OCI-LY1 (cell line): Measurements from ENCODE around the gene SCLY.

Experiments used
- H2AFZ ChIP-seq: fragments of 200-600 bp; sonication (generic), shearing (Covaris generic); 2 replicates; pipeline ENCODE4 v1.6.0; 2014; ENCODE audit warnings: antibody characterized with exemption, mild to moderate bottlenecking, low read length
- H3F3A ChIP-seq: fragments of 200-600 bp; sonication (generic), shearing (Covaris generic); 2 replicates; pipeline ENCODE4 v1.6.0; 2014; ENCODE audit warnings: mild to moderate bottlenecking, antibody characterized with exemption, low read length, moderate library complexity; ENCODE audit not compliant: insufficient read depth
- H3K27ac ChIP-seq: fragments of 200-600 bp; sonication (generic); 2 replicates; pipeline ENCODE4 v1.5.1; 2014; ENCODE audit warnings: low read length, mixed run types, mild to moderate bottlenecking, low read depth; ENCODE audit not compliant: poor library complexity, severe bottlenecking
- H3K27me3 ChIP-seq: fragments of 200-600 bp; sonication (generic); 2 replicates; pipeline ENCODE4 v1.6.0; 2014; ENCODE audit warnings: antibody characterized with exemption, mild to moderate bottlenecking, low read length, moderate library complexity; ENCODE audit not compliant: insufficient read depth
- H3K36me3 ChIP-seq: fragments of 200-600 bp; sonication (generic); 2 replicates; pipeline ENCODE4 v1.6.1; 2014; ENCODE audit warnings: mild to moderate bottlenecking, antibody characterized with exemption, low read length, moderate library complexity, mixed read lengths; ENCODE audit not compliant: insufficient read depth
- H3K4me1 ChIP-seq: fragments of 200-600 bp; sonication (generic); 2 replicates; pipeline ENCODE4 v1.5.1; 2014; ENCODE audit warnings: mild to moderate bottlenecking, low read length, moderate library complexity; ENCODE audit not compliant: insufficient read depth, severe bottlenecking
- H3K4me2 ChIP-seq: fragments of 200-600 bp; sonication (generic), shearing (Covaris generic); 2 replicates; pipeline ENCODE4 v1.6.1; 2014; ENCODE audit warnings: low read length
- H3K4me3 ChIP-seq: fragments of 200-600 bp; sonication (generic); 2 replicates; pipeline ENCODE4 v1.5.1; 2014; ENCODE audit warnings: low read length, low read depth, mild to moderate bottlenecking, mixed read lengths; ENCODE audit not compliant: poor library complexity, severe bottlenecking
- H3K79me2 ChIP-seq: fragments of 200-600 bp; shearing (Covaris generic); 2 replicates; pipeline ENCODE4 v1.6.1; 2016; ENCODE audit warnings: mixed run types, low read length, mixed read lengths; ENCODE audit not compliant: insufficient read depth
- H3K9ac ChIP-seq: fragments of 200-600 bp; sonication (generic), shearing (Covaris generic); 2 replicates; pipeline ENCODE4 v1.6.1; 2014; ENCODE audit warnings: mild to moderate bottlenecking, low read length, mixed read lengths
- H3K9me2 ChIP-seq: fragments of 200-600 bp; sonication (generic), shearing (Covaris generic); 2 replicates; pipeline ENCODE4 v1.6.1; 2014; ENCODE audit warnings: low read depth, mild to moderate bottlenecking, low read length, mixed read lengths
- H3K9me3 ChIP-seq: fragments of 200-600 bp; shearing (Covaris generic); 2 replicates; pipeline ENCODE4 v1.6.1; 2014; ENCODE audit warnings: low read length, mixed read lengths
- H4K20me1 ChIP-seq: fragments of 200-600 bp; sonication (generic), shearing (Covaris generic); 2 replicates; pipeline ENCODE4 v1.6.0; 2016; ENCODE audit warnings: mild to moderate bottlenecking, low read length; ENCODE audit not compliant: insufficient read depth
- CTCF ChIP-seq: fragments of 200-600 bp; sonication (generic), shearing (Covaris generic); IDR thresholded peaks from 2 replicates; pipeline ENCODE4 v1.5.1; 2017; ENCODE audit warnings: mild to moderate bottlenecking, antibody characterized with exemption, low read length, moderate library complexity, mixed read lengths
- EZH2 ChIP-seq: fragments of 200-600 bp; sonication (generic), shearing (Covaris generic); IDR thresholded peaks from 2 replicates; pipeline ENCODE4 v1.8.0; 2017; ENCODE audit warnings: borderline replicate concordance, mixed run types, mild to moderate bottlenecking, antibody characterized with exemption, low read length, moderate library complexity, mixed read lengths

The SCLY gene

DNA sequence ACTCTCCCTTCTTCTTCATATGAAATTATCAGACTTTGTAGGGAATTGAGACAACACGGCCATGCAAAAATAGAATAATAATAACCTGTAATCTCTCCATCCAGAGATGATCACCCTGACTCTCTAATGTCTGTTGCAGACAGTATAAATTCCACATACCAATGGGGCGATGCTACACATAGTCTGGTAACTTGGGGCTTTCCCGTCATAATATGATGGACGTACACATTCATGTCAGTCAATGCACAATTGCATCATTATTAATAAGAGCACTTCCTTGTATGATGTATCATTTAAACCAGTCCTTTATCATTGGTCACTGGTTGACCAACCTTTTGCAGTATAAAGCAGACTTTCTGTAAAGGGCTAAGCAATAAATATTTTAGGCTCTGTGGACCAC is 39.5 kb upstream of the SCLY start:
- Histone ChIP-seq H3K36me3 (no peaks in the 10 kb centered on the region), H3K27ac (no peak overlapping the region), H2AFZ (no peak overlapping the region)

GRCh38 chr2:238022594-238023157 is 38.1 kb upstream of the SCLY start:
- Histone ChIP-seq H3K79me2 (no peaks in the 10 kb centered on the region), H2AFZ (no peak overlapping the region), H3K9me2 (no peaks in the 10 kb centered on the region), H3K4me2 (no peak overlapping the region), H3K27me3 (no peaks in the 10 kb centered on the region), H3K9me3 (no peaks in the 10 kb centered on the region), H3K4me1 (no peaks in the 10 kb centered on the region), H3K9ac (no peak overlapping the region), H3K4me3 (no peak overlapping the region), H3K27ac (no peak overlapping the region), H3K36me3 (no peaks in the 10 kb centered on the region), H4K20me1 (no peaks in the 10 kb centered on the region), H3F3A (no peaks in the 10 kb centered on the region)
- TF ChIP-seq CTCF (no peak), EZH2 (no peak)

More for the DNA sequence above, 39.5 kb upstream of the SCLY start:
- Histone ChIP-seq H3K27me3 (no peaks in the 10 kb centered on the region), H3K9me3 (no peaks in the 10 kb centered on the region), H4K20me1 (no peaks in the 10 kb centered on the region), H3F3A (no peaks in the 10 kb centered on the region), H3K4me3 (no peak overlapping the region), H3K9ac (no peak overlapping the region), H3K4me1 (no peaks in the 10 kb centered on the region), H3K9me2 (no peaks in the 10 kb centered on the region), H3K79me2 (no peaks in the 10 kb centered on the region), H3K4me2 (no peak overlapping the region)
- TF ChIP-seq CTCF (no peak), EZH2 (no peak)

GRCh38 chr2:238023608-238024007 is 37.2 kb upstream of the SCLY start:
- H3K27ac ChIP-seq: no peak overlapping the region
- no peaks in the 10 kb centered on the region for H3K4me1 ChIP-seq
- no peak overlapping the region for H3K4me3 ChIP-seq
- no peaks in the 10 kb centered on the region for H3K79me2 ChIP-seq
- H2AFZ ChIP-seq: no peak overlapping the region
- H3K27me3 ChIP-seq: no peaks in the 10 kb centered on the region
- no peak overlapping the region for H3K4me2 ChIP-seq
- TF ChIP-seq EZH2 (no peak), CTCF (no peak)
- no peaks in the 10 kb centered on the region for H3K9me2 ChIP-seq
- H4K20me1 ChIP-seq: no peaks in the 10 kb centered on the region
- H3K9me3 ChIP-seq: no peaks in the 10 kb centered on the region
- no peaks in the 10 kb centered on the region for H3F3A ChIP-seq
- no peak overlapping the region for H3K9ac ChIP-seq
- H3K36me3 ChIP-seq: no peaks in the 10 kb centered on the region
